ENCODE results near the gene LNP1.

DNA sequence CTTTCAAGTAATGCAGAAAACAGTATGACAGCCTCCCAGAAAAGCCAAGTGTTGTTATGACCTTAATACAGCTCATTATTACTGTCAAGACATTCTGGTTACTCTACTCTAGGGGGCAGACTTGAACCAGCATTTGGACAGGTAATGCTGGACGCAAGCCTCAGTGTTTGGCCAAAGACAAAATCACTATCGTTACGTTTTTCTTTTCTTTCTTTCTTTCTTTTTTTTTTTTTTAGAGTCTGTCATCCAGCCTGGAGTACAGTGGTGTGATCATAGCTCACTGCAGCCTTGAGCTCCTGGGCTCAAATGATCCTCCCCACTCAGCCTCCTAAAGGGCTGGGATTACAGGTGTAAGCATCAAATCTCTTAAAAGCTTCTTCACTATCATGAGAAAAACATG is 61.7 kb downstream of the LNP1 start:
- no peak for TF ChIP-seq EZH2phosphoT487 (IDR thresholded peaks at IDR 0.05; ENCODE audit: low read depth, severe bottlenecking, unreplicated experiment)
- TF ChIP-seq EZH2 (IDR thresholded peaks at IDR 0.05; ENCODE audit: borderline replicate concordance) = no peak
- TF ChIP-seq, protein P1, sequence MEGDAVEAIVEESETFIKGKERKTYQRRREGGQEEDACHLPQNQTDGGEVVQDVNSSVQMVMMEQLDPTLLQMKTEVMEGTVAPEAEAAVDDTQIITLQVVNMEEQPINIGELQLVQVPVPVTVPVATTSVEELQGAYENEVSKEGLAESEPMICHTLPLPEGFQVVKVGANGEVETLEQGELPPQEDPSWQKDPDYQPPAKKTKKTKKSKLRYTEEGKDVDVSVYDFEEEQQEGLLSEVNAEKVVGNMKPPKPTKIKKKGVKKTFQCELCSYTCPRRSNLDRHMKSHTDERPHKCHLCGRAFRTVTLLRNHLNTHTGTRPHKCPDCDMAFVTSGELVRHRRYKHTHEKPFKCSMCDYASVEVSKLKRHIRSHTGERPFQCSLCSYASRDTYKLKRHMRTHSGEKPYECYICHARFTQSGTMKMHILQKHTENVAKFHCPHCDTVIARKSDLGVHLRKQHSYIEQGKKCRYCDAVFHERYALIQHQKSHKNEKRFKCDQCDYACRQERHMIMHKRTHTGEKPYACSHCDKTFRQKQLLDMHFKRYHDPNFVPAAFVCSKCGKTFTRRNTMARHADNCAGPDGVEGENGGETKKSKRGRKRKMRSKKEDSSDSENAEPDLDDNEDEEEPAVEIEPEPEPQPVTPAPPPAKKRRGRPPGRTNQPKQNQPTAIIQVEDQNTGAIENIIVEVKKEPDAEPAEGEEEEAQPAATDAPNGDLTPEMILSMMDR (IDR thresholded peaks at IDR 0.05; ENCODE audit: poor library complexity) = peak; percentile 81

All from hepatocyte (in vitro differentiated cells).